T-helper 2 cell treated with Interferon-gamma antibody and Interleukin-4, amounts not matched to agents 5 μg/mL and 100 μg/mL, for 36 hours (primary cell): Measurements from ENCODE around the gene TBC1D8B.
"Not testable (repeated sequence)": the region's sequence is repeated elsewhere in the genome, so short reads cannot be mapped to it uniquely, and the experiment has no call there.

Experiments used
- DNase-seq: peaks from one replicate; pipeline ENCODE4 v3.0.0; 2021; ENCODE audit warnings: low spot score
- H3K27ac Mint-ChIP-seq: one replicate; pipeline ENCODE4 v1.8.0; 2021; ENCODE audit warnings: mild to moderate bottlenecking, mixed read lengths
- H3K27me3 Mint-ChIP-seq: one replicate; pipeline ENCODE4 v1.8.0; 2021; ENCODE audit warnings: low read depth, mixed read lengths
- H3K36me3 Mint-ChIP-seq: one replicate; pipeline ENCODE4 v1.8.0; 2021; ENCODE audit warnings: low read depth, mixed read lengths
- H3K4me1 Mint-ChIP-seq: one replicate; pipeline ENCODE4 v1.8.0; 2021; ENCODE audit warnings: low read depth, mixed read lengths
- H3K4me3 Mint-ChIP-seq: one replicate; pipeline ENCODE4 v1.8.0; 2022; ENCODE audit warnings: mild to moderate bottlenecking, moderate library complexity, mixed read lengths
- H3K9me3 Mint-ChIP-seq: one replicate; pipeline ENCODE4 v1.8.0; 2021; ENCODE audit warnings: mixed read lengths

Gene TBC1D8B

DNA sequence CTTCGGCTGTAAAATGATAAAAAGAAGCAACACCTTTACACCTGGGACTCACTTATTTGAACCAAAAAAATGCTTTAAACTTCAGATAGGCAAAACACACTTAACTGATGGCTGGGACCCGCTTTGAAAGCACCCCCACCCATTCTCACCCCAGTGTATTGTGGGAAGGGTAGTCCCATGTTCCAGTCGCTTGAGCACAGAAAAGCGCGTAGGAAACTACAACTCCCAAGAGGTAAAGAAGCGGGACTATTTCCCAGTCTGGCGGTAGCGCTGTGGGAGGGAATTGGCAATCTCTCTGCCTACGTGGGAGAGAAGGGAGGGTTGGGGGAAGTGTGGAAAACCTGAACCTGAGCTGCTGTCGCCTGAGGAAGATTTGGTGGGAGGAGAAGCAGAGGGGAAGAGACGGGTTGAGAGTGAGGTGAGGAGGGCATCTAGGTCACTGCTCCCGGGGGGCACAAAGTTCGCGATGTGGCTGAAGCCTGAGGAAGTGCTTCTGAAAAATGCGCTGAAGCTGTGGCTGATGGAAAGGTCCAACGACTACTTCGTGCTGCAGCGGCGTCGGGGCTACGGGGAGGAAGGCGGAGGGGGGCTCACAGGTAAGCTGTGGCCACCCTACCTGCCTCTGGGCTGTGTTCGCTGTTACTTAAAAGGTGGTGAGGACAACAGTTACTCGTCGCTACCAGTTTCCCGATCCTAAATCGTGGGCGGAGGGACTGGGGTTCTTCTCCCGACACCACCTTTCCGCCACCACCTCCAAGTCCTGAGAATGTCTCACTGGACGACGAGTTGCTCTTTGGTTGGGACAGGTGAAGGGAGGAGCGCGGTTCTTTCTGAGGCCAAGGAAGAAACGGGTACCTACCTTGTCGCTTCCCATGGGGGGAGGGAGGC is at the start of gene TBC1D8B:
TBC1D8B (plus strand) TSS at position 286 of the 888 bp plus-strand sequence; CDS start at position 467, 181 bp downstream.
- peak within 1 kb of the TSS; percentile 87 for H3K4me3 Mint-ChIP-seq
- no peak for DNase-seq

DNA sequence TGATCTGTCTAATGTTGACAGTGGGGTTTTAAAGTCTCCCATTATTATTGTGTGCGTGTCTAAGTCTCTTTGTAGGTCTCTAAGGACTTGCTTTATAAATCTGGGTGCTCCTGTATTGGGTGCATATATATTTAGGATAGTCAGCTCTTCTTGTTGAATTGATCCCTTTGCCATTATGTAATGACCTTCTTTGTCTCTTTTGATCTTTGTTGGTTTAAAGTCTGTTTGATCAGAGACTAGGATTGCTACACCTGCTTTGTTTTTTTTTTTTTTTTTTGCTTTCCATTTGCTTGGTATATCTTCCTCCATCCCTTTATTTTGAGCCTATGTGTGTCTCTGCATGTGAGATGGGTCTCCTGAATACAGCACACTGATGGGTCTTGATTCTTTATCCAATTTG is 33.2 kb upstream of the TBC1D8B start:
- H3K4me1 Mint-ChIP-seq, H3K27me3 Mint-ChIP-seq, H3K27ac Mint-ChIP-seq, DNase-seq, H3K4me3 Mint-ChIP-seq, H3K36me3 Mint-ChIP-seq, H3K9me3 Mint-ChIP-seq: not testable (repeated sequence)

More for the DNA sequence above, at the start of gene TBC1D8B:
- Mint-ChIP-seq H3K4me1 (no peaks in the 10 kb centered on the region), H3K27me3 (peaks cover 36% of the 10 kb centered on the region), H3K27ac (no peak within 1 kb of the TSS), H3K36me3 (no peaks in the 10 kb centered on the region), H3K9me3 (no peaks in the 10 kb centered on the region)

DNA sequence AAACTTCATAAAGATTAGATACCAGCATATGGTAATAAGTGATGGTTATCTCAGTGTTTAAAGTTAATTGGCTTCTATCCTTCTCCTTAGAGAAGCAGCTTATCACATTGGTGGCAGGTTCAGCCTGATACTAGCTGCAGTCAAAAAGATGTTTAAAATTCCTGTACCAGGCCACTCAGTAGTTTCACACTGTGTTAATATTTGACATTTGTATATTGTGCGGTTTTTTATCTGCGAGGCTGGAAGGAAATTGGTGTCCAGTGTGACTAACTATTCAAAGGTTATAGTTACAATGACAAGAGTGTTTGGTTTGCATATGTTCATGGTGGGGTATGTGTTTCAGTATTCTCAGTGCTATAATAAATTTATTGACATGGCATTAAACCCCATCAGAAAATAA is 27.5 kb upstream of the TBC1D8B start:
- Mint-ChIP-seq H3K4me1 (no peaks in the 10 kb centered on the region), H3K4me3 (no peak overlapping the region), H3K27ac (no peak overlapping the region), H3K27me3 (no peaks in the 10 kb centered on the region), H3K36me3 (no peaks in the 10 kb centered on the region), H3K9me3 (no peaks in the 10 kb centered on the region)
- no peak for DNase-seq

DNA sequence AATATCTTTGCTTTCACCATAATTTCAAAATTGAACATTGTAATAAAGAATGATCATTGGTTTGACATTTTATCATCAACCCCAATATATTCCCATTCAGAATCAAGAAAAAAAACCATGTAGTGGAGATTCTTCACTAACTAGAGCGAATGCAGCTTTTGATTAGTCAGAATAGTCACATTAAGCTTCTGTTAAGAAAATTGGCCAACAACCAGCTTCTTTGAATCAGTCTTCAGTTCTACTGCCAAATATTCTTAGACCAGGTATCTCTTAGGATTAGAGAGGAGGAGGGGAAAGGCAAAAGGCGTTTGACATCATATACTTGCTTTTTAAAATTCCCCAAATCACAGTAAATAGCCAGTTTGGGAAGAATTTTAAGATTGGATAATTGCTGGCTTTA is 22.2 kb upstream of the TBC1D8B start:
- no peaks in the 10 kb centered on the region for H3K36me3 Mint-ChIP-seq
- H3K27me3 Mint-ChIP-seq: no peaks in the 10 kb centered on the region
- no peak overlapping the region for H3K4me3 Mint-ChIP-seq
- no peaks in the 10 kb centered on the region for H3K9me3 Mint-ChIP-seq
- H3K27ac Mint-ChIP-seq: no peak overlapping the region
- no peak for DNase-seq
- no peaks in the 10 kb centered on the region for H3K4me1 Mint-ChIP-seq

DNA sequence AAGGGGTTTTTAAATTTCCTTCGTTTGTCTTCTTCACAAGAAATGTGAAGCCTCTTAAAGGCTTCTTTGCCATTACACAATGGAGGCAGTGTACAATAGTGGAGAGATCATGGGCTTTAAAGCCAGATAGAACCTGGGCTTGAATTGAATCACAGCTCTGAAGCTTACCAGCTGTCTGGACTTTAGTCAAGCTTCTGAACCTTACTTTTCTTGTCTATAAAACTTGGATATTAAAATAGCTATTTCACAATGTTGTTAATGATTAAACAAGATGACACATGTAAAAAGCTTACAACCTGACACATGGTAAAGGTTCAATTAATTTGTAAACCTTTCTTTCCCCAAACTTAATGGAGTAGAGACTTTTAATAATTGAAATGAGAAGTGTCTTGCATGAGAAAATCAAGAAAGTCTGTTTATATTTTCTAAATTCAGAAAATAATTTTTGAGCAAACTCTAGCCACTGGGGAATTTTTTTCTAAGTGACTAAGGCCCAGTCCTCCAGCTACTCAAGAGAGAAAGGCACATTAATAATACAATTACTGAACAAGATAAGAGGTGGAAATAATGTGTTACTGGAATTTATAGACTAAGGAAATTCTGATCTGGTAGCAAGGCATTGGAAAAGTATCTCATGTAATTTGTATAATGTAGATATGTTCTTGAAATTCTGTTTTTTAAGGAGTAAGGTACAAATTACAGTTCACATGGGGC is 21.7 kb upstream of the TBC1D8B start:
- H3K36me3 Mint-ChIP-seq: no peaks in the 10 kb centered on the region
- no peaks in the 10 kb centered on the region for H3K9me3 Mint-ChIP-seq
- H3K27me3 Mint-ChIP-seq: no peaks in the 10 kb centered on the region
- no peak for DNase-seq
- no peaks in the 10 kb centered on the region for H3K4me1 Mint-ChIP-seq
- H3K27ac Mint-ChIP-seq: no peak overlapping the region
- no peak overlapping the region for H3K4me3 Mint-ChIP-seq

DNA sequence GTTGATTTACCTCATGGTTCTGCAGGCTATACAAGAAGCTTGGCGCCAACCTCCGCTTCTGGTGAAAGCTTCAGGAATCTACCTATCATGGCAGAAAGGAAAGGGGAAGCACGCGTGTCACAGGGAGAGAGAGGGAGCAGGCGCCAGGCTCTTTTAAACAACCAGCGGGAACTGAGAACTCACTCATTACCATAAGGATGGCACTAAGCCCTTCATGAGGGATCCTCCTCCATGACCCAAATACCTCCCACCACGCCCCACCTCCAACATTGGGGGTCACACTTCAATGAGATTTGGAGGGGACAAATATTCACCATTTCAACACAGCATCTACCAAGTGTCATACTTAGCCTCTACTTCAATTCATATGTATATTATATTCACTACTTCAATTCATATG is 18.8 kb upstream of the TBC1D8B start:
- Mint-ChIP-seq H3K27ac (no peak overlapping the region), H3K4me1 (no peaks in the 10 kb centered on the region), H3K27me3 (no peaks in the 10 kb centered on the region), H3K36me3 (no peaks in the 10 kb centered on the region), H3K9me3 (no peaks in the 10 kb centered on the region), H3K4me3 (no peak overlapping the region)
- no peak for DNase-seq

DNA sequence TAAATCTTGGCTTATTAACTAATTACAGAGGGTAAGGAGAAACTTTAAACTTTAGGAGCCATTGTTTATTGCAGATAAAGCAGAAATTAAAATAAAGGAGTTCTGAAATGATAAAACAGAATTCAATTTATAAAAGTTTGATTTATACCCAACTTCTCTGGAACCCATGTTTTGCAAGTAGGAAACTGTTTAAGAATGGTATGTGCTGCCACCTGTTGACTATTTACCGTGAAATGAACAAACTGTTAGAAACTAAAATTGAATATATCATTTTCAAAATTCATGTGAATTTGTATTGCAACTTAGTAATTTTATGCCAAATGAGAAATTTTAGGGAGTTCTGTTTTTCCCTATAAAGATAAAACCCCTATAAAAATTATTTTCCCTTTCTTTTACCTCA is 11.0 kb upstream of the TBC1D8B start:
- H3K27me3 Mint-ChIP-seq: no peaks in the 10 kb centered on the region
- no peak overlapping the region for H3K4me3 Mint-ChIP-seq
- H3K27ac Mint-ChIP-seq: no peak overlapping the region
- H3K36me3 Mint-ChIP-seq: no peaks in the 10 kb centered on the region
- H3K4me1 Mint-ChIP-seq: no peaks in the 10 kb centered on the region
- no peak for DNase-seq
- no peaks in the 10 kb centered on the region for H3K9me3 Mint-ChIP-seq

DNA sequence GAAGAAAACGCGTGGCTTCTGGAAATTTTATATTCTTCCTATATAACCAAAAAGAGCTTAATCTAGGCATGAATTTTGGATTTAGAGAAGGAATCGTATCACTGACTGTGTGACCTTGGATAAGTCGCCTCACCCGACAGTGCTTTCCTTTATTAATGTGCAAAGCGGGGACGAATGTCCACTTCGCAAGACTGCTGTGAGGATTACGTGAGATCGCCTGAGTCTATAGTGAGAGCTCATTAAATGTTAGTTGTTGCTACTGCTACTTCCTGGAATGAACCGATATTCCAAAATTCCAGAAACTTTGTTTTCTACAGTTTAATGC is 448 bp upstream of the TBC1D8B start:
- Mint-ChIP-seq H3K27ac (no peak overlapping the region), H3K27me3 (peaks cover 36% of the 10 kb centered on the region), H3K9me3 (no peaks in the 10 kb centered on the region), H3K4me3 (peak overlapping the region; percentile 87), H3K36me3 (no peaks in the 10 kb centered on the region), H3K4me1 (no peaks in the 10 kb centered on the region)
- no peak for DNase-seq

DNA sequence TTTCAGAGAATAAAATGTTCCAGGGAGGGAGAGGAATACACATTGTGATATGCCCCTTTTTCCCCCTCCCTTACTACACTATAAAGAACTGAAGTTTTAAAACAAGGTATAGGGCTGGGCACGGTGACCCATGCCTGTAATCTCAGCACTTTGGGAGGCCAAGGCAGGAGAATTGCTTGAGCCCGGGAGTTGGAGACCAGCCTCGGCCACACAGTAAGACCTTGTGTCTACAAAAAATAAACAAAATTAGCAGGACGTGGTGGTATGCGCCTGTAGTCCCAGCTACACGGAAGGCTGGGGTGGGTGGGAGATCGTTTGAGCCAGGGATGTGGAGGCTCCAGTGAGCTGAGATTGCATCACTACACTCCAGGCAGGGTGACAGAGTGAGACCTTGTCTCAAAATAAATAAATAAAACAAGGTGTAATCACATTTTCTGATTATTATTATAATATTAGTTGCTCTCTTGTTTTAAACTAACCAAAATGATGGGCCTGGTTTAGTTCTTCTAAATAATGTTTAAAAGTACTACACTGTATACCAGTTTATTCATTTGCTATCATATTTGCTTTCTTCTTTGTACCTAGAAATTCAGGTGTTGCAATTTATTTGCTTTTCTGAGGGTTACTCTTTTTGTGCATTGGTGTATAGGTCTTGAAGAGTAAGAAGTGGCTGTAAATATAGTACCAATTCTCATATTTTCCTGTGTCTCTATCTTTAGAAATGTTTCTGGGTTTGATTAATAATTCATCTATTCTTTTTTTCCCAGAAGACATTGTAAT is 8.8 kb downstream of the TBC1D8B start:
- H3K36me3 Mint-ChIP-seq: no peaks in the 10 kb centered on the region
- DNase-seq: no peak
- H3K27me3 Mint-ChIP-seq: peaks cover under 1% of the 10 kb centered on the region
- no peaks in the 10 kb centered on the region for H3K4me1 Mint-ChIP-seq
- no peak overlapping the region for H3K27ac Mint-ChIP-seq
- no peak overlapping the region for H3K4me3 Mint-ChIP-seq
- no peaks in the 10 kb centered on the region for H3K9me3 Mint-ChIP-seq

DNA sequence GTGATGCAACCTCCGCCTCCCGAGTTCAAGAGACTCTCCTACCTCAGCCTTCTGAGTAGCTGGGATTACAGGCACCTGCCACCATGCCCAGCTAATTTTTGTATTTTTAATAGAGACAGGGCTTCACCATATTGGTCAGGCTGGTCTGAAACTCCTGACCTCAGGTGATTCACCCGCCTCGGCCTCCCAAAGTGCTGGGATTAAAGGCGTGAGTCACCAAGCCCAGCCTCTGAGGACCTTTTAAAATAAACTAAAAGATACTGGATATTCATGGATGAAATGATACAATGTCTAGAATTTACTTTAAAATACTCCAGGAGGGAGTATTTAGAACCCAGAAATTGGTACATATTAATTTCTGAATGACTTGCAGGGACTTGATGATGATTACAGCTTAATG is 10.5 kb downstream of the TBC1D8B start:
- H3K9me3 Mint-ChIP-seq, DNase-seq, H3K36me3 Mint-ChIP-seq, H3K27me3 Mint-ChIP-seq, H3K27ac Mint-ChIP-seq, H3K4me3 Mint-ChIP-seq, H3K4me1 Mint-ChIP-seq: not testable (repeated sequence)

DNA sequence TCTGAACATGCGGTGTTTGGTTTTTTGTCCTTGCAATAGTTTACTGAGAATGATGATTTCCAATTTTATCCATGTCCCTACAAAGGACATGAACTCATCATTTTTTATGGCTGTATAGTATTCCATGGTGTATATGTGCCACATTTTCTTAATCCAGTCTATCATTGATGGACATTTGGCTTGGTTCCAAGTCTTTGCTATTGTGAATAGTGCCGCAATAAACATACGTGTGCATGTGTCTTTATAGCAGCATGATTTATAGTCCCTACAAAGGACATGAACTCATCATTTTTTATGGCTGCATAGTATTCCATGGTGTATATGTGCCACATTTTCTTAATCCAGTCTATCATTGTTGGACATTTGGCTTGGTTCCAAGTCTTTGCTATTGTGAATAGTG is 11.6 kb downstream of the TBC1D8B start:
- H3K4me3 Mint-ChIP-seq, H3K27me3 Mint-ChIP-seq, H3K4me1 Mint-ChIP-seq, H3K36me3 Mint-ChIP-seq, H3K27ac Mint-ChIP-seq, H3K9me3 Mint-ChIP-seq, DNase-seq: not testable (repeated sequence)

DNA sequence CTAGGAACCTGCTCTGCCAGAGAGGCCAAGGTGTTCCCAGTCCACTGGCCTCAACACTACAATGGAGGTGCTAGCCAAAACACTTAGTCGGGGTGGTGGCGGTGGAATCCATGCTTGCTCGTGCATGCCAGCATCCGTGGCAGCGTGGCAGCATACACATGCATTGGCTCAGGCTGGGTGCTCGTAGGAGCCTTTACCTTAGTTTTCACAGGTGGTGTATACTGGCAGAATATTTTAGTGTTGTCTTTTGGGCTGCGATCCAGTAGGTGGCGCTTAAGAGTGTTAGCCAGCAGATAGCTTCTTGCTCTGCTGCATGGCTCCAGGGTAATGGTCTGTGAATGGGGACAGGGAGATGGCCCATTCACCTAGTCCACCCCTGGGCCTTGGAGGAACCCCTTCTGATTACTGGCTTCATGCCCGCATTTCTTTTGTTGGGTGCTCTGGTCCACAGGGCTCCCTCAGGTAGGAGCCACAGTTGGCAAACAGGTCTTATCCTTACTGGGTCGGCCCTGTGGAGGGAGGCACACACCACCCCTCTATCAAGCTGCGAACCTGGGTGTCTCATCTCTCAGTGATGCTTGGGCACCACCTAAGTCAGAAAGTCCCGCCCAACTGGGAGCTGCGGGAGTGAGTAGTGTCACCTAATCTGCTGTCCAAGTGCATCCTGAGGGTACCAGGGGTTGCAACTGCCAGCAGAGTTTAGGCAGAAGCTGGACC is 60.7 kb downstream of the TBC1D8B start:
- no peaks in the 10 kb centered on the region for H3K9me3 Mint-ChIP-seq
- no peak for DNase-seq
- no peak overlapping the region for H3K27ac Mint-ChIP-seq
- H3K4me3 Mint-ChIP-seq: no peak overlapping the region
- H3K36me3 Mint-ChIP-seq: no peaks in the 10 kb centered on the region
- H3K4me1 Mint-ChIP-seq: no peaks in the 10 kb centered on the region
- no peaks in the 10 kb centered on the region for H3K27me3 Mint-ChIP-seq

DNA sequence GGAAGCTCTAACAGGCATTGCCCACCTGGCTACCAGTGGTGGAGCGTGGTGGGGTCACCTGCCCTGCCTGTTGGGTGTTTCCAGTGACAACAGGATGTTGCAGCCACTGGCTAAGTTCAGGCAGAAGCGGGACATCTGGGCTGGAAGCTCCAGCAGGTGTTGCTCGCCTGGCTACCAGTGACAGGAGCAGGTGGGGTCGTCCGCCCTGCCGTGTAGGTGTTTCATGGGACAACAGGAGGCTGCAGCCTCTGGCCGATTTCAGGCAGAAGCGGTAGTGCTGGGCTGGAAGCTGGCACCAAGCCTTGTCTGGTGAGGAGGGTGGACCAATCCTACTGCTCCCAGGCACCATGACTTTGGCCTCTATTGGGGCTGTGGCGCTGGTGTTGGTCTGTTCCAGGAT is 61.2 kb downstream of the TBC1D8B start:
- H3K27me3 Mint-ChIP-seq: no peaks in the 10 kb centered on the region
- H3K27ac Mint-ChIP-seq: no peak overlapping the region
- H3K9me3 Mint-ChIP-seq: no peaks in the 10 kb centered on the region
- H3K4me3 Mint-ChIP-seq: no peak overlapping the region
- H3K4me1 Mint-ChIP-seq: no peaks in the 10 kb centered on the region
- no peaks in the 10 kb centered on the region for H3K36me3 Mint-ChIP-seq
- DNase-seq: no peak

DNA sequence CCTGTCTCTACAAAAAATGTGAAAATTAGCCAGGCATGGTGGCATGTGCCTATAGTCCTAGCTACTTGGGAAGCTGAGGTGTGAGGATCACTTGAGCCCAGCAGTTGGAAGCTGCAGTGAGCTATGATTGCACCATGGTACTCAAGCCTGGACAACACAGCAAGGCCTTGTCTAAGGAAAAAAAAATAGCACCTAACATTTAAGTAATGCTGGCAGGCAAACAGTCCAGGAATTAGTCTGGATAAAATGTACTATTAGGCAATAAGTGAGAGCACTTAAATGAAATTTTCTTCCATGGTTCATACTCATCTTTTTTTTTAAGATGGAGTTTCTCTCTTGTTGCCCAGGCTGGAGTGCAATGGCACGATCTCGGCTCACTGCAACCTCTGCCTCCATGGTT is 70.3 kb downstream of the TBC1D8B start:
- H3K4me1 Mint-ChIP-seq, H3K4me3 Mint-ChIP-seq, H3K27ac Mint-ChIP-seq, DNase-seq, H3K9me3 Mint-ChIP-seq, H3K36me3 Mint-ChIP-seq, H3K27me3 Mint-ChIP-seq: not testable (repeated sequence)
